GM21737 (cell line): Measurements from ENCODE around the gene MRPL23.

Source experiments
- ATAC-seq: cut with Tn5 transposase; IDR thresholded peaks from one replicate; pipeline ENCODE4 v1.9.1; 2021; ENCODE audit warnings: mild to moderate bottlenecking, moderate library complexity; ENCODE audit not compliant: unreplicated experiment

MRPL23 gene

DNA sequence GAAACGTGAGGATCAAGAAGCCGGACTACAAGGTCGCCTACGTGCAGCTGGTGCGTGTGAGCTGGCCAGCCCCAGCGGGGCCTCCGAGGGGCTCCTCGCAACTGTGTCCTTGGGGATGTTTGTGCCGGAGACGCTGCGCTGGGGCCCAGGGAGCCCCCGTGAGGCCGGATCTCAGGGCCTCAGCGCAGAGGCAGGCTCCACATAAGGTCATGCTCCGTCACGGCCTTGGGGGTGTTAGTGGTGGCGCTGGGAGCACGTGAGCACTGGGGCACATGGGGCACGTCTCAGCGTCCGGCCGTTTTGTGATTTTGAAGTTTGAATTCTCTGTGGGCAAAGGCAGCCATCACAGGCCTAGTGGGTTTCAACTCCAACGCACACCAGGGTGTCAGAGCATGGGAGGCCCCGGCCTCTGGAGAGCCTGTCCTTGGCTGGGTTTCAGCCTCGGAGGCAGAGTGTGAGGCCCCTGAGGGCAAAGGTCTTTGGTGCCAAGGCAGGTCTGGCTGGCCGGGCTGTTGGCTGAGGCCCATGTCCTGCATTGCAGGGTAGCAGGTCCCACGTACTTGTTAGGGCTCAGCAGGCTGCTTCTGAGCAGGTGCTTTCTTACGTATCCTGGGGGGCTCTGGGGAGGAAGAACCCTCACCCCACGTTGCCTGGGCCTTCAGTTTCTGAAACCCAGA, 5.8 kb downstream of the MRPL23 start:
- no peak for ATAC-seq

DNA sequence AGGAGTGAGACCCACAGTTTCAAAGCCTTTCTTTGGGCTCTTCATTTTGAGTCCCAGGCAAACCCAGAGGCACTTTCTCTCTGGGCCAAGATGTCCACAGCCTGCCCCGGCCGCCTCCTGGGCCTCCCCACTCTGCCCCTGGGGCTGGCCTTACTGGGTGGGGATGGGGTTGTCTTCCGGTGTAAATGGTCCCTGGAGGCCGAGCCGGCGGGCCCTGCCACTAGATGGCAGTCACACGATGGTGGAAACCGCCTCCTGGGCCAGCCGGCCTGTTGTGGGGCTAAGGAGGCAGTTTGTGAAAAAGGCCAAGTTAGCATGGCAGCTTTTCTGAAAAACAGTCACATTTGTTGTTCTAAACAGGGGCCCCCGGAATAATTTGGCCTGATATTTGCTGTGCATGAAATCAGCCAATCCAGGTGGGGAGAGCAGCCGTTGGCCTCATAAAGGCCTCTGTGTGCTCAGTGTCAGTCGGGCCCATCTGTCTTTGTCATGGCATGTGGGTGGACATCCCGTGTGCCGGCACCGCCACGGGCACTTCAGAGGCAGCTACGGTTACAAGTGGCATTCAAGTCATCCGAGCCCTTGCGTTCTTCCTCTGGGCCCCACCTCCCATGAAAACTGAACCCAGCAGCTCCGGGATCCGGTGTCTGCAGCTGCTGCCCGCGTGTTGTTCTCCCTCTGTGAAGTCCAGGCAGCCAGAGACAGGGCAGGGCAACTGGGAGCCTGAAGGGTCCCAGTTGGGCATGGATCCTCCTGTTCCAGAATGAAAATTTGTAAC, 6.5 kb downstream of the MRPL23 start:
- ATAC-seq: no peak

DNA sequence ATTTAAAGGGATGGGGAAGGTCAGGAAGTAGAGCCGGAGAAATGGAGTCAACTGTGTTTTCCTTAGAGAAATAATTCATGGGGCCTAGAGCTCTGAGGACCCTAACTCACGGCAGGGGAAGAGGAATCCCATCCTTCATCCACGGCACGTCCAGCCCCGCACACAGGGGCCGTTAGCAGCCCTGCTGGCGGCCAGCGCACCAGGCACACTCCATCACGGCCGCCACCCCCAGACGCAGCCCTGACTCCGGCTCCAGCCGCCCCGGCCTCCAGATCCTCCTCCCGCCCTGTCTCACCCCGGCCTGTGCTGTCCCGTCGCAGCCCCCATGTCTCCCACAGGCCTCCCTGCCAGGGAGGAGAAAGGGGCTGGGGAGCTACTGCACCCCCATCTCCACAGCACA, 11.2 kb downstream of the MRPL23 start:
- ATAC-seq: no peak

DNA sequence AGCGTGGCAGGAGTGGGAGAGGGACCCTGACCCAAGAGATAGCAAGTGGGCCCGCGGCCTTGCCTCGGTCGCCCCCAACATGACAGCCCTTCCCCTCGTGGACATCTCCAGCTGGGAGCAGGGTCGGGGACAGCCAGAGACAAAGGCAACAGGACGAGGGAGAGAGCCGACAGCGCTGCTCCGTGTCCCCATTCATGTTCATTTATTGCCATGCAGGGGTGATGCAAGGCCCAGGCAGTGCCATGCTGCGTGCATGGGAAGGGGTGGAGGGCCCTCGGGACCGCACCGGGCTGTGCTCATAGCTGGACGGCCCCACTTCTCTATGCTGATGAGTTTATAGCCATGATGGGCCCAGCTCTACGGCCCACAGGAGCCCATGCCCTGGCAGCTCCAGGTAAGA, 12.7 kb downstream of the MRPL23 start:
- no peak for ATAC-seq

DNA sequence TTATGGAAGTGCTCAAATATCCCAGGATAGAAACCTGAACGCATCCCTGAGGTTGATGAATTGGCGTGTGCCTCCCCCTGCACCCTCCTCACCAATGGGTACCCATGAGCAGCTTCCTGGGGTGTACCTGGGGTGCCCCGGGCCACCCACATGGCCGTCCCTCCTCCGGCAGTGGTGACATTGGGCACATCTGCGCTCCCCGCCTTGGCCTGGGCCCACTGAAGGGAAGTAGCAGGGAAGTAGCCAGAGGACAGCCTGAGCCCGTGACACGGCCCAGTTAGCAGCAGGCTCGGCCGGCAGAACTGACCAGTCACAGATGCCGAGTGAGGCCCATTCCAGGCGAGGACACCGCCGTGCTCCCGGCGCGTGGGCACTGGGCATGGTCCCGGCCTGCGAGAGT, 16.7 kb downstream of the MRPL23 start:
- no peak for ATAC-seq

DNA sequence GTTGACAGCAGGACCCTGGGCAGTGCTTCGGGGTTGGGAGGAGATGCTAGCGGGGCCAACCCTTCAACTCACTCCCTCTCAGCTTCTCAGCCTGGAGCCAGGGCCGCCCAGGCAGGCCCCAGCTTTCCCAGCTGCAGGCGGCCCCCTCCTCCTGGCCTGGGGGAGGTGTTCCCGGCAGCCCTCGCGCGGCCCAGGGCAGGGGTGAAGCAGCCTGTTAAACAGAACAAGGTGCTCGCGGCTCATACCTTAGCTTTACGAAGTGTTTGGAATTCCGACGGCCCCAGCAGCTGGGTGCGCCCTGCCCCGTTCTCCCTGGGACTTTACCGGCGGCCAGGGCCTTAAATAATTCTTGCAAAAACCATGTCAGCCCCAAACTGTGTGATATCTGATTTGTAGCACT, 17.2 kb downstream of the MRPL23 start:
- ATAC-seq: no peak

DNA sequence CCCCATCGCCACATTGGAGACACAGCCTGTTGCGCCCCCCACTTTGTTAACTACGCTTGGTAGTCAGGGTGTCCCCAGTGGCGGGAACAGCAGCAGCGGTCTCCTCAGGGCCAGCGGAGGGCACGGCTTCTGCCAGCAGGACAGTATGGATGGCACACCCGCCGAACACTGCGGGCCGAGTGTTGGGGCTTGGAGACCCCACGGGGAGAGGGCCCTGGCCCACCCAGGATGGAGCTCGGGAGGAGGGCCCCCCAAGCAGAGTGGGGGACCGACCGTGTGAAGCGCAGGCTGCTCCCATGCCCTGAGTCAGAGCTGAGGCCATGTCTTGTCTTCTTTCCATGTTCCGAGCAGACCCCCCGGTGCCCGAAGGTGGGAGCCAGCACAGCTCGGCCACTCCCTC, 17.8 kb downstream of the MRPL23 start:
- no peak for ATAC-seq

DNA sequence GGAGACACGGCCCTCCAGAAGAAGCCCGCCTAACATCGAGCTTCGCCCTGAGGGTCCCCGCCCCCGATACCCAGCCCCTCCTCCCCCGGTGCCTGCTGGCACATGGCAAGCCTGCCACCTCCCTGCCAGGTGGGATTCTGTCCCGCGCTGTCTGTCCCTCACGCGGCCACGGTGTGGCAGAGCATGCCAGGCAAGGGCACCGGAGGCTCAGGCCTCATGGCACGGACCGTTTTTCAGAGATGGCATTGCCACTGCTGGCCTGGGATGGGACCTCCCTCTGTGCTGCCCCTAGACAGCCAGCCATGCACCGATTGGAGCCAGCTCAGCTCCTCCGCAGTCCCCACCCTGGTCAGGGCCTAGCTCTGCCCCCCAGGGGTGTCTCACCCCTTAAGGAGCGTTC, 19.4 kb downstream of the MRPL23 start:
- ATAC-seq: no peak

DNA sequence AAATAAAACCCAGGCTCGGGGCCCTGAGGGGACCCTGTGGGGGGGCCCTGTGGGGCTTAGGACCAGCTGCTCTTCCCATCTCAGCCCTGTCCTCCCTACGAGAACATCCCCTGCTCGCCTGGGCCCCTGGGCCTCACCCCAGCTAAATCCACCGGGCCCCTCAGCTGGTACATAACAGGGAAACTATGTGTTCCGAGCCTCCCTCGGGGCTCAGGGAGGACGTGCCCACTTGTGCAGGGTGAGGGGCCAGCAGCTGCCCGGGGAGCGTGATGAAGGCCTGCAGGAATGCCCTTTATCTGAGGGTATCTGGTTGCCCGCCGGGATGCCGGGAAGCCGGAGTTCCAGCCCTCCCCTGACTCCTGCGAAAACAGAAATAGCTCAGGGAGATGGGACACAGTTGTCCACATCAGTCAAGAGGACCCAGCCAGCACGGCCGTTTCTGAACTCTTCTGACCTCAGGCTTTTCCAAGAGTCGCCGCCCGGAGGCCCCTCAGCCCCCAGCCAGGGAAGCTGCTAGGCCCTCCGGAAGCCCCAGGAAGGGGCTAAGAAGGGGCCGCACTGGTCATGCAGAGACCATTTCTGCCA, 20.6 kb downstream of the MRPL23 start:
- ATAC-seq: no peak

DNA sequence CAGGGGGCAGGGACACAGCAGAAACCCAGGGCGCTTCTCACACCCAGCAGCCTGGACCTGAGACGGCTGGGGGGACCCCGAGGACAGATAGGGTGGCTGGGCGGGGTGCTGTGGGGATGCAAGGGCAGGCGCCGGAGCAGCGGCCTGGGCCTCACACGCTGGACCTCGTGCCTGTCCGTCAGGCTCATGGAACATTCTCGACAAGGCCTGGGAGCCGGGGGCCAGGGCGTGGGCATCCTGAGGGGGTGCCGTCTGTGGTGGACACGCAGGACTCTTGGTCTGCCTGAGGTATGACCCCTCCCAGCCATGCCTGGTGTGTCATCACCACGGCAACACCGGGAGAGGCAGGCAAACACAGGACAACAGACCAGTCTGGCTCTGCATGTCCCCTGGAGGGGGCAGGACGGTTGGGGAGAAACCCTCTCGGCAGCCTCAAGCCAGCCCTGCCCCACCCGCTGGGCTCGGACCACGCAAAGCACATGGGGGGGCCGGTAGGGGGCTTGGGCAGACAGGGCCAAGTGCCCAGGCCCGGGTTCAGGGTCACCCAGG, 21.4 kb downstream of the MRPL23 start:
- no peak for ATAC-seq

DNA sequence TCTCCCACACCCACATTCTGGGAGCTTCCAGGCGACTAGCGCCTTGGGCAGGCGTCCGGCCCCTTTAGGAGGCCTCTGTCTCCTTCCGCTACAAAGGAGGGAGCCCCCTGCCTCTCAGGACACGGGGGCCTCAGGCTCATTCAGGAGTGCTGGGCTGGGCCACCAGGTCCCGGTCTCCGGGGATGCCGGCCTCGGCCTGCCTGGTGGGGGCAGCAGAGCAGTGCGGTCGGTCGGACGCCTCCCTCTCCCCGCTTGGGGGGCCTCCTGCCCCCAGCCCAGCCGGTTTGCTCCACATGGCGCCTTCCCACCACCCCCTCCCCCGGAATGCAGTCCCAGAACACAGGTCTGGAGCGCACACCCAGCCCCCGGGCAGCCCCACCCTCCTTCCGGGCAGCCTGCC, 21.9 kb downstream of the MRPL23 start:
- ATAC-seq: no peak

DNA sequence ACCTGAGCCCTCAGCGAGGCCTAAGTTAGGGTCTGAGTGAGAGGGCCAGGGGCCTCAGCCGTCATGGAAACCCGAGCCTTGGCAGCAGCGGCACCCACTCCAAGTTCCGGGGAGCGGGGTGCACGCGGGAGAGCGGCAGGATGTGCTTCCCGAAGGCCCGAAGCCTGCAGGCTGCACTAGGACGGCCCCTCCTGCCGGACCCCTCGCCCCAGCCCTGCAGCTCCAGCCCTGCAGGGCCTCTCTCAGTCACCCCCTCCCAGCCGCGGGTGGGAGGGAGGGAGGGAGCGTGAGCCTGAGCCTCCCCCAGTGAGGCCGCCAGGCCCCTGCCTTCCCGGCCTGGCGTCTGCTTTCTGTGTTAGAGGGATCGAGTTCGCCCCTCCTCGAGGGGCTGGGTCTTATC, 22.6 kb downstream of the MRPL23 start:
- ATAC-seq: no peak

DNA sequence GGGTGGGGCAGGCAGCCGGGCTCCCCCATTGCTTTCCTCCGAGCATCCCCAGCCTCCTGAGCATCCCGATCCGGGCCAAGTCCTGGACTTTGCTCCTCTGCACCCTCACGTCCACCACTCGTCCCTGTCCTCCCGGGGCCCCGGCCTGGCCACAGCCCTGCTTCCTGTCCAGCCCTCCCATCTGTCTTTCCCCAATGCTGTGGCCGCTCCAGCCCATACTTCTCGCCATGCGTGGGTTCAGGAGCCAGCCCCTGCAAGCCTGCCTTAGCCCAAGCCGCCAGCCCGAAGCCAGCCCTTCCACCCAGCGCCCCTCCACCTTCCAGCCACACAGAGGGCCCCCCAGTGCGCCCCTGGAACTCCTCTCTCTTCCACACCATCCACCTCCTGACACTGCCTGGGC, 23.8 kb downstream of the MRPL23 start:
- ATAC-seq: no peak

DNA sequence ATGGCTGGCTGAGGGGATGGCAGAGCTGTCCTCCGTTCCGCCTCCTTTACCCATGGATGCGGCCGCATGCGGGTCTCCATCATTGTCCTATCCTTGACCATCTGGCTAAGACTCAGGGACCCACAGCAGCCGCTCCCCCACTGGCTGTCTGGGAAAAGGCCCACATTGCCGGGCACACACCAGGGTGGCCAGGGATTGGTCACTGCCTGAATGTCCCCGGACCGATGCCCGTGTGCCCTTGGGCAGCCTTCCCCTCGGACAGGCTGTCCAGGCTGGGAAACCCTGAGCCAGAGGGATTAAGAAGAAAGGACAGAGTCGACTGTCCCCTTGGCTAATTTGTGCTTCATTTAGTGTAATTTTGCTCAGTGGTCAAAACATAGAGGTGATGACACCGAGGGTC, 28.1 kb downstream of the MRPL23 start:
- ATAC-seq: no peak

DNA sequence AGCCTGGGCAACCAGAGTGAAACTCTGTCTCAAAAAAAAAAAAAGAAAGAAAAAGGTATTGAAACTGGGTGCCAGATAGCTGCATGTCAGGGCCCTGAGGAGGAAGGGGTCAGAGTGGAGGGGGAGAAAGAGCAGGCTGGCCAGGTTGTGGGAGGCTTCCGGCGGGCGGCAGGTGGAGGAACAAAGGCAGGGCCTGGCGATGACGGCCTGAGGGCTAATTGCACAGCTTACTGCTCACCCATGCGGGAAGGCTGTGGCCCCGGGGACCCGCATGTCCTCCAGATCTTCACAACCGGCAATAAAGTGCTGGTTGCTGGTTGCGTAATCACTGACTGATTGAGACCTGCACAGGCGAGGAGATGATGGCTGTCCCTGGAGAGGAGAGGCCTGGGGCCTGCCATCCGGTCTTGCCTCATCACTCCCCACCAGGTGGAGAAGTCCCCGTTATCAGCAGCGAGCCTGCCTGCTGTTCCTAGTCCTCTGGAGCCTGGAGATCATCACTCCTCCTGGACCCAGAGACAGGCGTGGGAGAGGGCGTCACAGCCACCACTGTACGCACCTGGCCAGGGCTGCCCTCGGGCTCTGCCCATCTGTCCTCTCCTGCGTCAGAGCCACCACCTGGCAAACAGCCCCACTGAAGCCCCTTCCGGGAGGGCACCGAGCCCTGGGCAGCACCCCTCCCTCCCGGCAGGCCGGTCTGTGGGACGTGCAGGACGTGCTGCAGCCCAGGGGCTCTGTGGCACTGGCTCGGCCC, 31.8 kb downstream of the MRPL23 start:
- no peak for ATAC-seq

DNA sequence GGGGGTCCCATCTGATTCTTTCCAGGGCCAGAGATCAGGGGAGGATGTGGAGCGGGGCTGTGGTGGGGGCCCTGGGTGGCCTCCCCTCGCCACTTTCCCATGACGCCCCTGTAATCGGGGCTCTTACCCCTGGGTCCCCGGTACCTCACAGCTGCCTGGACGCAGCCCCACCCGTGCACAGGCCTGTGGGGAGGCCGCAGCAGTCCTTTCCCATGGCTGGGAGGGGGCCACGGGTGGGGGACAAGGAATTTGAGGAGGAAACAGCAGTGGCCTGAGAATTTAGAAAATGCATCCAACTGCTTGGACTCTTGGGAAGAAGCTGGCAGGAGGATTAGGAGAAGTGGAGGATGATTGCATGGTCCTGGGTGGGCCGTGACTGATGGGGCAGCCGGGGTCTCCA, 32.5 kb downstream of the MRPL23 start:
- ATAC-seq: no peak

DNA sequence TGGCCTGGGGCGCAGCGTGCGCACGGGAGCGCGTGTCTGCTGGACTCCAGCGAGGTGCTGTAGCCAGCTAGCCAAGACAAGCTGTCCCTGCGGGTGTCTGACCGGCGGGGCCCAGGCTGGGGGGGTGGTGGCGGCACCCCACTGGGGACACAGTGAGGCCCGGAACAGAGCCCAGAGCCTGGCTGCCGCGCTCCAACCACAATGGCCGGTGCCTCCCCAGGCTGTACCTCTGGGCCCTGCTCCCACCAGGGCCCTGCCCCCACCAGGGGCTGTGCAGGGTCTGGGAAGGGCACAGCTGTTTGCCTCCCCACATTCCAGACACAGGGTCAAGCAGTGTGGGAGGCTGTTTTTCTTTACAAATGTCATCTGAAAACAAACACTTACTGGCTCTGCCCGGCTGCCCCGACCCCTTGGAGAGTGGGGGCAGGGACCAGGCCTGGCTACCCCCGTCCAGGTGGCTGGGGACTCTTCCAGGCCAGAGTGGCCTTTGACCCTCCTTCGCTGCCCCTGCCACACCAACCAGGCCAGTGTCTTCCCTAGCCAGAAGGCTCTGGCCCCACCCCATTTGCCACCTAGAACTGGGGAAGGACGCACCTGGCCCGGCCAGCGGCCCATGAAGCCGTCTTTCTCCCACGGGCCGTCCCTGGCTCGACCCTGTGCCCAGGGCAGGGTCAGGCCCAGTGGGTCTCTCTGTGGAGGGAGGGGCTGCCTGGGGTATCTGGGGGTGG, 35.9 kb downstream of the MRPL23 start:
- no peak for ATAC-seq

DNA sequence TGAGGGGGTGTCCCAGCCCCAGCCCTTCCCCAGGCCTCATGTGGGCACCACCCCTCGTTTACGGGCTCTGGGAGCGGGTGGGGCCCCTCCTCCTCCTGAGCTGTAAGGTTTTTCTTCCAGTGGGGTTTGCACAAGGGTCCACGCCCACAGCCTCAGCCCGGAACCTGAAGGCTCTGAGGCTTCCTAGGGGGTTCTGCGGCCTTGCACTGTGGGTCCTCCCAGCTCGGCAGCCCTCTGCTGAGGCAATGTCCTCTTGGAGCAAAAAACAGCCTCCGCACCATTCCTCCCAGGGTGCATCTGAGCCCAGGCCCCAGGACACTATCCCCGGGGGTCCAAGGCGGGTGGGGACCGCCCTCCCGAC, 36.4 kb downstream of the MRPL23 start:
- no peak for ATAC-seq

DNA sequence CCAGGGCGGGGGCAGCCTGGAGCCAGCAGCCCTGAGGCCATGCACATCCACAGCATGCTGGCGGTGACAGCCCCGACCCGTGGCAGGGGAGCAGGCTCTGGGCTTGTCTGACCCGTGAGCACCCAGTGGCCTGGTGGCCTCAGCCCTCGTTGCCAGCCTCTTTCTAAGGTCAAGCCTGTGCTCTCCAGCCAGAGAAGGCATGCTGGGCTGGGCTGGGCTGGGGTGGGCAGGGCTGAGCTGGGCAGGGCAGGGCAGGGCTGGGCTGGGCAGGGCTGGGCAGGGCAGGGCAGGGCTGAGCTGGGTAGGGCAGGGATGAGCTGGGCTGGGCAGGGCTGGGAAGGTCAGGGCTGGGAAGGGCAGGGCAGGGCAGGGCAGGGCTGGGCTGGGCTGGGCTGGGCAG, 39.9 kb downstream of the MRPL23 start:
- ATAC-seq: no peak

DNA sequence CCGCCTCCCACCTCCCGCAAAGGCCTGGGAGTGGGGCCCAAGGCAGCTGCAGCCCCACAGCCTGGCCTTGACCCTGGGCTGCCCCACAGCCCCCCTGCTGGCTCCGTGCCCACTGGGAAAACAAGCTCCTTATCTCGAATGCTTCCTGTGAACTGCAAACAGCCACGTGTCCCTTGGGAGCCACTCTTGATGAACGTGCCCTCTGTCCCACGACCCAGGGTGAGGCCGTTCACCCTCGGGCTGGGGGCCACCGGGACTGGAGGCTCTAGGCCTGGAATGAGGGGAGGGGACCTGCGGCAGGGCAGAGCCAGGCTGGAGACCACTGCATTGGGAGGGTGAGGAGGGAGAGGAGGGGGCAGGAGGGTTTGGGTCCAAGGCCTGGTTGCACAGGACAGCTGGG, 41.0 kb downstream of the MRPL23 start:
- no peak for ATAC-seq
